Stimulated activated naive CD8-positive, alpha-beta T cell treated with anti-CD3 and anti-CD28 coated beads, Interleukin-15, Interleukin-2, amounts not matched to agents 100 ng/mL and 50 ng/mL, for 24 hours (primary cell): ENCODE data around the gene AP3B1.

Source experiments
- H3K27ac Mint-ChIP-seq: one replicate; pipeline ENCODE4 v1.8.0; 2021; ENCODE audit warnings: mild to moderate bottlenecking, mixed read lengths
- H3K27me3 Mint-ChIP-seq: one replicate; pipeline ENCODE4 v1.8.0; 2021; ENCODE audit warnings: mixed read lengths
- H3K36me3 Mint-ChIP-seq: one replicate; pipeline ENCODE4 v1.8.0; 2021; ENCODE audit warnings: low read depth, mixed read lengths
- H3K4me1 Mint-ChIP-seq: one replicate; pipeline ENCODE4 v1.8.0; 2021; ENCODE audit warnings: low read depth, mixed read lengths
- H3K4me3 Mint-ChIP-seq: one replicate; pipeline ENCODE4 v1.8.0; 2021; ENCODE audit warnings: mild to moderate bottlenecking, mixed read lengths
- H3K9me3 Mint-ChIP-seq: one replicate; pipeline ENCODE4 v1.8.0; 2021; ENCODE audit warnings: mixed read lengths

The AP3B1 gene

DNA sequence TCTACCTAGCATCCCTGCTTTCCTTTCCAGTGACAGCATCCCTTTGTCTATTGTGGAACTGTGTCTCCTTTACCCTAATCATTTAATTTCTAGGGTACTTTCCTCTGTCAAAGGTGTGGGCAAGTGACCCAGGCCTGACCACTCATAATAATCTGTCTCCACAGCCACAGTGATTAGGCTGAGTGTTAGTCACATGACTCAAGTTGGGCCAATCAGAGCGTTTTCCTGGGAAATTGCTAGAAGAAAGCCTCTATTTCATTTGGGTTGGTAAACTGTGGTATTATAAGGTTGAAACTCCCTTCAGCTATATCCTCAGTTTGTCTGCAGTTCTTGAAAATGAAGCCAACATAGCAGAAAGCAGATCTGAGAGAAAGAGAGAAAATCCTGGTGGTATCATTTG, 14.2 kb upstream of the AP3B1 start:
- Mint-ChIP-seq H3K4me3 (no peak overlapping the region), H3K36me3 (no peaks in the 10 kb centered on the region), H3K27me3 (peaks cover 27% of the 10 kb centered on the region), H3K4me1 (no peaks in the 10 kb centered on the region), H3K27ac (no peak overlapping the region), H3K9me3 (no peaks in the 10 kb centered on the region)

DNA sequence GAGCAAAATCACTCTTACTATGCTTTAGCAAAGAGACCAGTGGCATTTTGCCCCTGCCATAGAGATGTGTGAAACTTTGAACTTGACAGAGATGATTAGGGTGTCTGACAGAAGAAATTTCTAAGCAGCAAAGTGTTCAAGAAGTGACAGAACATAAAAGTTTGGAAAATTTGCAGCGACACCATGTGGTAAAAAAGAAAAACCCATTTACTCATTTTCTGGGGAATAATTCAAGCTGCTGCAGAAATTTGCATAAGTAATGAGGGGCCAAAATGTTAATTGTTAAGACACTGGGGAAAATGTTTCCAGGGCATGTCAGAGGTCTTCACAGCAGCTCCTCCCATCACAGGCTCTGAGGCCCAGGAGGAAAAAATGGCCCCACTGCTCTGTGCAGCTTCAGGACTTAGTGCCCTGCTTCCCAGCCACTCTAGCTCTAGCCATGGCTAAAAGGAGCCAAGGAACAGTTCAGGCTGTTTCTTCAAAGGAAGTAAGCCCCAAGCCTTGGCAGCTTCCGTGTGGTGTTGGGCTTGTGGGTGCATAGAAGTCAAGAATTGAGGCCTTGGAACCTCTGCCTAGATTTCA, 6.1 kb upstream of the AP3B1 start:
- Mint-ChIP-seq H3K27ac (no peak overlapping the region), H3K4me1 (peaks cover 5% of the 10 kb centered on the region), H3K36me3 (no peaks in the 10 kb centered on the region), H3K27me3 (no peaks in the 10 kb centered on the region), H3K9me3 (no peaks in the 10 kb centered on the region), H3K4me3 (no peak overlapping the region)

- peaks cover 4% of the 10 kb centered on the region for H3K36me3 Mint-ChIP-seq
- peak overlapping the region; percentile 99 for H3K27ac Mint-ChIP-seq
- peak overlapping the region; percentile 89 for H3K4me3 Mint-ChIP-seq
- H3K4me1 Mint-ChIP-seq, result peaks cover 39% of the 10 kb centered on the region
- H3K27me3 Mint-ChIP-seq, result no peaks in the 10 kb centered on the region
- no peaks in the 10 kb centered on the region for H3K9me3 Mint-ChIP-seq
Measured at GRCh38 chr5:78295035-78295961, 800 bp upstream of the AP3B1 start.

GRCh38 chr5:78293851-78294247, 649 bp downstream of the AP3B1 start:
- Mint-ChIP-seq H3K4me1 (peaks cover 47% of the 10 kb centered on the region), H3K4me3 (peak overlapping the region; percentile 89), H3K9me3 (no peaks in the 10 kb centered on the region), H3K36me3 (peaks cover 4% of the 10 kb centered on the region), H3K27ac (peak overlapping the region; percentile 99), H3K27me3 (no peaks in the 10 kb centered on the region)

- peaks cover 60% of the 10 kb centered on the region for H3K4me1 Mint-ChIP-seq
- H3K9me3 Mint-ChIP-seq, result no peaks in the 10 kb centered on the region
- no peak overlapping the region for H3K4me3 Mint-ChIP-seq
- H3K27me3 Mint-ChIP-seq, result no peaks in the 10 kb centered on the region
- H3K36me3 Mint-ChIP-seq, result peaks cover 4% of the 10 kb centered on the region
- no peak overlapping the region for H3K27ac Mint-ChIP-seq
Measured at GRCh38 chr5:78291687-78292086, 2.8 kb downstream of the AP3B1 start.

- peaks cover 72% of the 10 kb centered on the region for H3K4me1 Mint-ChIP-seq
- peaks cover 9% of the 10 kb centered on the region for H3K9me3 Mint-ChIP-seq
- no peak overlapping the region for H3K27ac Mint-ChIP-seq
- H3K4me3 Mint-ChIP-seq, result no peak overlapping the region
- peaks cover 14% of the 10 kb centered on the region for H3K36me3 Mint-ChIP-seq
- H3K27me3 Mint-ChIP-seq, result no peaks in the 10 kb centered on the region
Measured at GRCh38 chr5:78289911-78290310, 4.6 kb downstream of the AP3B1 start.

- H3K4me3 Mint-ChIP-seq, result no peak overlapping the region
- no peak overlapping the region for H3K27ac Mint-ChIP-seq
- H3K9me3 Mint-ChIP-seq, result peaks cover 9% of the 10 kb centered on the region
- peaks cover 14% of the 10 kb centered on the region for H3K36me3 Mint-ChIP-seq
- H3K27me3 Mint-ChIP-seq, result no peaks in the 10 kb centered on the region
- H3K4me1 Mint-ChIP-seq, result peaks cover 69% of the 10 kb centered on the region
Measured at GRCh38 chr5:78288246-78288645, 6.3 kb downstream of the AP3B1 start.

DNA sequence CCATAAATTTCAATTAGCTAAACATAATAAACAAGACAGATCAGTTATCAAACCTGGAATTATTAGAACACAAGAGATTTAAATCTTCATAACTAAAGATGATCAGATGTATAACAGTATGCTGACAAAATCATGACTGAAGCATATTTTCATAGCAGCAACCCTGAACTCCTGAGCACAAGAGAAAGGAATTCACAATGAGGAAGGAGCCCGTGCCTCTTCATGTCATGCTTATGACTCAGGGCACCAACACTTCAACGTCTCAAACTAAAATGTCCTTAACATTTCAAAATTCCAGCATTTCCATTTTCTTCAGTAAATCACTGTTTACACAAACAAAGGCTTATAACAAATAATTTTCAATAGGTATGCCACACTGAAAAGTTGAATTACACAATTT, 6.7 kb downstream of the AP3B1 start:
- peaks cover 14% of the 10 kb centered on the region for H3K36me3 Mint-ChIP-seq
- peaks cover 9% of the 10 kb centered on the region for H3K9me3 Mint-ChIP-seq
- no peak overlapping the region for H3K27ac Mint-ChIP-seq
- H3K4me3 Mint-ChIP-seq, result no peak overlapping the region
- H3K27me3 Mint-ChIP-seq, result no peaks in the 10 kb centered on the region
- H3K4me1 Mint-ChIP-seq, result peaks cover 67% of the 10 kb centered on the region

DNA sequence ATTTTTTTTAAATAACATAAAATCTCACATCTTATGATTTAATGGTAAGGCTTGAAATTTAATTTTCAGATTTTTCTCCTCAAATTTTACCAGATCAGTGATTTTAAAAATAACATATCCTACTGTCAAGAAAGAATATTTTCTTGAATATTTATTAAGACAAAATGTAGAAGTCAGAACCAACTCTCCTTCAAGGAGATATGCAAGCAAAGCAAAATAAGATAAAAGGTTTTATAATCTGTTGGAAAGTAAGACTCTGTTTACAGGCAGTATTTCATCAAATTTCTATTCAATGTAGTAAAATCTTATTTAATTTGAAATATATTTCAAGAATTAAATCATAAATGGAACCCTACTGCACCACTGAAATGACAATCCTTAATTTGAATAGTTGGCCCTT, 7.3 kb downstream of the AP3B1 start:
- H3K27ac Mint-ChIP-seq, result no peak overlapping the region
- no peak overlapping the region for H3K4me3 Mint-ChIP-seq
- H3K27me3 Mint-ChIP-seq, result no peaks in the 10 kb centered on the region
- peaks cover 61% of the 10 kb centered on the region for H3K4me1 Mint-ChIP-seq
- H3K36me3 Mint-ChIP-seq, result peaks cover 10% of the 10 kb centered on the region
- H3K9me3 Mint-ChIP-seq, result peaks cover 9% of the 10 kb centered on the region

DNA sequence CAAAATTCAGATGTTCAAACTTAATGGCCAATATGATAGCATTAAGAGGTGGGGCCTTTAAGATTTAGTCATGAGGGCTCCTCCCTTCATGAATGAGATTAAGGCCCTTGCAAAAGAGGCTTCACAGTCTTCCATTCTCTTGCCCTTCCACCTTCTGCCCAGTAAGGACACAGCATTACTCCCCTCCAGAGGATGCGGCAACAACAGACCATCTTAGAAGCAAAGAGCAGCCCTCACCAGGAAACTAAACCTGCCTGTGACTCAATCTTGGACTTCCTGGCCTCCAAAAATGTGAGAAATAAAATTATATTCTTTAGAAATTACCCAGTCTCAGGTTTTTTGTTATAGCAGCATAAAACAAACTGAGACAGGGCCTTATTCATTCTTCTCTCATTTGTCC, 8.2 kb downstream of the AP3B1 start:
- no peaks in the 10 kb centered on the region for H3K27me3 Mint-ChIP-seq
- H3K9me3 Mint-ChIP-seq, result peaks cover 9% of the 10 kb centered on the region
- peaks cover 10% of the 10 kb centered on the region for H3K36me3 Mint-ChIP-seq
- peaks cover 56% of the 10 kb centered on the region for H3K4me1 Mint-ChIP-seq
- no peak overlapping the region for H3K4me3 Mint-ChIP-seq
- H3K27ac Mint-ChIP-seq, result no peak overlapping the region

GRCh38 chr5:78283802-78284201, 10.7 kb downstream of the AP3B1 start:
- Mint-ChIP-seq H3K27ac (no peak overlapping the region), H3K36me3 (peaks cover 10% of the 10 kb centered on the region), H3K9me3 (peaks cover 9% of the 10 kb centered on the region), H3K4me3 (no peak overlapping the region), H3K4me1 (peaks cover 44% of the 10 kb centered on the region), H3K27me3 (no peaks in the 10 kb centered on the region)

DNA sequence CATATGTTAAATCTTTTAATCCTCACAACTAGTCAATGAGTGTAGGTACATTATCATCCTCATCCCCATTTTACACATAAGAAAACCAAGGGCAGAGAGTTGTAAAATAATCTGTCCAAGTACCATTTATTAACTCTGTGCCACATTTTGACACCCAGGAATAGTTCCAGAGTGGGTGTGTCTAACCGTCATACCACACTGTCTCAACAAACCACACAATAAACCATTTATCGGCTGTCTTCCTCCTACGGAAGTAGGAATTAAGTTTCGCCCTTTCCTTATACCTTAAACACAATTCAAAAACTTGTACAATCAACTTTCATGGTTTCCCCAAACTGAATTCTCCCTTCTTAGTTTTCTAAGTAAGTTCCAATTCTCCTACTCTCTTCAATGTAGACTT, 11.4 kb downstream of the AP3B1 start:
- Mint-ChIP-seq H3K4me3 (no peak overlapping the region), H3K4me1 (peaks cover 42% of the 10 kb centered on the region), H3K36me3 (peaks cover 10% of the 10 kb centered on the region), H3K27me3 (no peaks in the 10 kb centered on the region), H3K27ac (no peak overlapping the region), H3K9me3 (peaks cover 9% of the 10 kb centered on the region)

- peaks cover 2% of the 10 kb centered on the region for H3K9me3 Mint-ChIP-seq
- peaks cover 22% of the 10 kb centered on the region for H3K4me1 Mint-ChIP-seq
- no peak overlapping the region for H3K4me3 Mint-ChIP-seq
- H3K36me3 Mint-ChIP-seq, result peaks cover 3% of the 10 kb centered on the region
- no peaks in the 10 kb centered on the region for H3K27me3 Mint-ChIP-seq
- H3K27ac Mint-ChIP-seq, result no peak overlapping the region
Measured at GRCh38 chr5:78280261-78280660, 14.2 kb downstream of the AP3B1 start.

DNA sequence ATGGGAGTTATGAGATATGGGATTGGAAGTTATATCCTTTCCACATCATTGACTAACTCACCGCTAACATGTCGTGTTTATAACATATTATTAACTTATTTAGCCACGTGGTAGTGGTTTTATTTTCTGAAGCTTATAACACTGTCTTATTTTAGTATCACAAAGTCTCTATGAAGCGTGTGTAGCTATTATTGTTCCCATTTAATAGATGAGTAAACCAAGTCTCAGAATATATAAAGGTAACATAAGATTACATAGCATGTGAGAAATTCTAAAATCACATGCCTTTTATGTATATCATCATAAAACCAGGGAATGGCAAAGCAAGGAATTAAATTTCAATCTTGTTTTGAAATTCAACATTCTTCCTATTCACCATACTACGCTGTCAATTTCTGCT, 15.3 kb downstream of the AP3B1 start:
- Mint-ChIP-seq H3K9me3 (no peaks in the 10 kb centered on the region), H3K4me1 (peaks cover 21% of the 10 kb centered on the region), H3K27ac (no peak overlapping the region), H3K4me3 (no peak overlapping the region), H3K36me3 (peaks cover 5% of the 10 kb centered on the region), H3K27me3 (no peaks in the 10 kb centered on the region)

GRCh38 chr5:78277715-78278114, 16.8 kb downstream of the AP3B1 start:
- no peak overlapping the region for H3K4me3 Mint-ChIP-seq
- H3K4me1 Mint-ChIP-seq, result peaks cover 13% of the 10 kb centered on the region
- H3K36me3 Mint-ChIP-seq, result peaks cover 5% of the 10 kb centered on the region
- no peaks in the 10 kb centered on the region for H3K27me3 Mint-ChIP-seq
- no peaks in the 10 kb centered on the region for H3K9me3 Mint-ChIP-seq
- no peak overlapping the region for H3K27ac Mint-ChIP-seq
